Thoracic aorta (tissue), 2 donors: ENCODE results near the gene GALNT2. TPM values are rescaled to one million over a fixed set of nuclear protein-coding genes. Genes with fewer than 3 reads are reported as not detected.

Source experiments
- ATAC-seq: fragments of 150-250 bp; one replicate; pipeline ENCODE4 v1.8.0; 2017; ENCODE audit warnings: low read depth; ENCODE audit not compliant: insufficient number of reproducible peaks, low FRiP score
- DNase-seq: peaks from one replicate; pipeline ENCODE4 v3.0.0-alpha.2; 2020; ENCODE audit warnings: low spot score
- H3K27ac ChIP-seq, 2 donors: fragments of 200-600 bp; sonication (generic); 1 replicate in 1 of 2; 2 replicates in 1 of 2; pipeline ENCODE4 v1.5.1; 2016; ENCODE audit warnings: mild to moderate bottlenecking in 2 of 2, moderate library complexity in 2 of 2
- H3K27me3 ChIP-seq: fragments of 200-600 bp; sonication (generic); replicated peaks from 2 replicates; pipeline ENCODE4 v1.6.0; 2016; ENCODE audit warnings: mild to moderate bottlenecking; ENCODE audit not compliant: insufficient read depth
- H3K36me3 ChIP-seq: fragments of 200-600 bp; sonication (generic); one replicate; pipeline ENCODE4 v1.5.1; 2016
- H3K4me1 ChIP-seq, 2 donors: fragments of 200-600 bp; sonication (generic); 1 replicate in 1 of 2; 2 replicates in 1 of 2; pipeline versions ENCODE4 v1.5.1 to v1.6.0; 2016; ENCODE audit warnings: low read depth in 2 of 2, mild to moderate bottlenecking in 1 of 2; ENCODE audit not compliant: control insufficient read depth in 1 of 2
- H3K4me3 ChIP-seq: fragments of 200-600 bp; sonication (generic); 2 replicates; pipeline ENCODE4 v1.5.1; 2016; ENCODE audit warnings: mild to moderate bottlenecking
- H3K9me3 ChIP-seq: fragments of 200-600 bp; sonication (generic); 2 replicates; pipeline ENCODE4 v1.5.1; 2016
- CTCF ChIP-seq: fragments of 200-600 bp; sonication (generic); IDR thresholded peaks from one replicate; pipeline ENCODE4 v1.5.1; 2019; ENCODE audit warnings: antibody characterized with exemption
- total RNA-seq, 2 donors: library from RNA; depleted of rRNA; stranded (reverse); fragments of >200 nt; gene quantifications; one replicate each; pipeline versions ENCODE4 v1.1.0 to v1.2.3, GENCODE V29; 2016

GALNT2 gene
- total RNA-seq, 2 donors from 2014 or later: 113 to 148 TPM

- H3K27me3 ChIP-seq: no peaks in the 10 kb centered on the region
- no peaks in the 10 kb centered on the region for H3K36me3 ChIP-seq
- TF ChIP-seq CTCF: no peak
- ATAC-seq: peak; percentile 22
- peak overlapping the region; percentile 61 for H3K4me3 ChIP-seq
- H3K9me3 ChIP-seq: no peaks in the 10 kb centered on the region
- peaks cover 28 to 67% of the 10 kb centered on the region in 2 donors for H3K4me1 ChIP-seq
- no peak for DNase-seq
- H3K27ac ChIP-seq: peak overlapping the region; percentile 10 to 19
Observed at GRCh38 chr1:230136453-230137336, 69.7 kb downstream of the GALNT2 start.

- peak overlapping the region; percentile 61 for H3K4me3 ChIP-seq
- no peak for TF ChIP-seq CTCF
- H3K4me1 ChIP-seq: peaks cover 24 to 72% of the 10 kb centered on the region in 2 donors
- no peaks in the 10 kb centered on the region for H3K9me3 ChIP-seq
- no peak for DNase-seq
- no peaks in the 10 kb centered on the region for H3K27me3 ChIP-seq
- H3K27ac ChIP-seq: peak overlapping the region in 1 of 2 donors; percentile 10
- no peaks in the 10 kb centered on the region for H3K36me3 ChIP-seq
- no peak for ATAC-seq
Observed at GRCh38 chr1:230137337-230137815, 70.3 kb downstream of the GALNT2 start.

DNA sequence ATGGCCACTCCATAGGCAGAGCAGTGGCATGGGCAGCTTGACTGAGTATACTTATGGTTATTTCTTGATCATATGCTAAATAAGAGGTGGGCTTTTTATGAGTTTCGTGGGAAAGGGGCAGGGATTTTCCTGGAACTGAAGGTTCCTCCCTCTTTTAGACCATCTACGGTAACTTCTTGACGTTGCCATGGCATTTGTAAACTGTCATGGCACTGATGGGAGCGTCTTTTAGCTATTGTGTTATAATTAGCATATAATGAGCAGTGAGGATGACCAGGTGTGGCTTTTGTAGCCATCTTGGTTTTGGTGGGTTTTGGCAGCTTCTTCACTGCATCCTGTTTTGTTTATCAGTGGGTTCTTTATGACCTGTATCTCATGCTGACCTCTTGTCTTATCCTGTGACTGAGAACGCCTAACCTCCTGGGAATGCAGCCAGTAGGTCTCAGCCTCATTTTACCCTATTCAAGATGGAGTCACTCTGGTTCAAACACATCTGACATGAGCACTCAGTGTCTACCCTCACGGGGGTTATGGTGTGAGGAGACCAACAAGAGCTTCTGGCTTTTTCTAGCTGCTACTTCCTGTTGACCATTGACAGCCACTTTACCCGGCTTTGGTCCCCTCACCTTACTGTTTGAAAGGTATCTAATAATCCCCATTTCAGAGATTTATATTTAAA, 71.7 kb downstream of the GALNT2 start:
- no peak overlapping the region for H3K4me3 ChIP-seq
- ATAC-seq (no peak), DNase-seq (no peak)
- H3K9me3 ChIP-seq: no peaks in the 10 kb centered on the region
- TF ChIP-seq CTCF: no peak
- H3K36me3 ChIP-seq: no peaks in the 10 kb centered on the region
- H3K27ac ChIP-seq: no peak overlapping the region
- H3K27me3 ChIP-seq: no peaks in the 10 kb centered on the region
- peaks cover 19 to 76% of the 10 kb centered on the region in 2 donors for H3K4me1 ChIP-seq

DNA sequence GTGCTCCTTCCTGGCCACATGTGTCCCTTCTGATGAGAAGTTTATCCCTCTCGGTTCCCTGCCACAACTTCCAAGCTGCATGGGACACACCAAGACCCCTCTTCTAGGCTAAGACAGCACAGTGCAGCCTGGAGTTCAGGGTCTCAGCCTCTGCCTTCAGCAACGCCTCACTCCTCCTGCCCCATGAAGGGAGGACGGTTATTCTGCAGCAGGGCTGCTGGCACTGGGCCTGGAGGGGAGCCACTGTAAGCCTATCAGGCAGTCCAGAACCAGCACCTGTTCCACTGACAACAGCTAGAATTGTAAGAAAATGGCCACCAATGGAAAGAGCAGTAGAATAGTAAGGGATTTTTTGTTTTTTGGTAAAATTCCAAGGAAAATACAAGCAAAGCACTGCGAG, 72.3 kb downstream of the GALNT2 start:
- no peaks in the 10 kb centered on the region for H3K9me3 ChIP-seq
- H3K4me1 ChIP-seq: peaks cover 19 to 75% of the 10 kb centered on the region in 2 donors
- ATAC-seq (no peak), DNase-seq (no peak)
- H3K4me3 ChIP-seq: no peak overlapping the region
- no peaks in the 10 kb centered on the region for H3K27me3 ChIP-seq
- TF ChIP-seq CTCF: no peak
- H3K27ac ChIP-seq: no peak overlapping the region
- H3K36me3 ChIP-seq: no peaks in the 10 kb centered on the region

DNA sequence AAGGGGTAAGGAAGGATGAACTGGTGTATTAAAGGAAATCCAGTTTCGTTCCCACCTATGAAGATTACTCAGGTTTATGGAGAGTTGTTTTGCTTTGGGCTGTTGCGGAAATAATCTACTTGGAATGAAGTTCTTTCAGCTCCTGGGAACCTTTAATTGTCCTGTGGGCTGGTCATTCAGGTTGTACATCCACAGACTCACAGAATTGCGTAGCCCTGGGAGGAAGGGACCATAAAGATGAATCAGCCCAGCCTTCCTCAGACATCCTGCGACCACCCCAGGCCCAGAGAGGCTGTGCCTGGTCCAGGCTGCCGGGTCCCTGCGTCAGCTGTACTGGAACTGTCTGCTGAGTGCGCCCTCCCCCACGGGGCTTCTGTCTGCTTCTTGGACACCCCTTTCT, 72.7 kb downstream of the GALNT2 start:
- Histone ChIP-seq H3K27ac (no peak overlapping the region), H3K4me3 (no peak overlapping the region), H3K36me3 (no peaks in the 10 kb centered on the region), H3K9me3 (no peaks in the 10 kb centered on the region), H3K4me1 (peaks cover 19 to 75% of the 10 kb centered on the region in 2 donors), H3K27me3 (no peaks in the 10 kb centered on the region)
- ATAC-seq (no peak), DNase-seq (no peak)
- no peak for TF ChIP-seq CTCF
